NCI-H226 (cell line): ENCODE measurements around the gene CLDN5.

Source experiments
- DNase-seq: peaks from one replicate; pipeline ENCODE4 v3.0.0-alpha.2; 2015

CLDN5 gene

GRCh38 chr22:19478901-19479354 lies 45.3 kb downstream of the CLDN5 start, which contains the start of gene UFD1:
UFD1 (minus strand) TSS chr22:19479193; CDS start chr22:19479085, 108 bp downstream.
- peak; percentile 51 for DNase-seq

- DNase-seq, result no peak
These were observed 45.9 kb downstream of the CLDN5 start for GRCh38 chr22:19478045-19478900.

- no peak for DNase-seq
These were observed 46.7 kb downstream of the CLDN5 start for GRCh38 chr22:19477321-19478044.

DNA sequence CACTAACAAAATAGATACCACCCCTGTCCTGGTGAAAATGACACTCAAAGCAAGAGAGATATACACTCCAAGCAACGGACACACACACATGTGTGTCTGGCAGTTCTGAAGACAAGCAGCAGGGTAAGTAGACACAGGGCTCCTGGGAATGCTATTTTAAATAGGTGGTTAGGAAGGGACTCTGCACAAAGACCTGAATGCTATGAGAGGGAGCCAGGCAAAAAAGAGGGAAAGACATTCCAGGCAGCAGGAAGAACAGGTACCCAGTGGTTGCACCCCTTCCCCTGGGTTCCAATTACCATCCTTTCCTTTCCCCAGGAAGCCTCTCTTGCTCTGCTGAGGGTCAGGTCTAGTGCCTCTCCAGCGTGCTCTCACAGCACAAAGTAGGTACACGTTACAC lies 48.2 kb downstream of the CLDN5 start:
- no peak for DNase-seq

- no peak for DNase-seq
These were observed 50.6 kb downstream of the CLDN5 start for GRCh38 chr22:19473578-19473977.
